Fibroblast of upper back skin (primary cell): ENCODE data around the gene ZBTB8OS.
"Not testable (repeated sequence)": the region's sequence is repeated elsewhere in the genome, so short reads cannot be mapped to it uniquely, and the experiment has no call there.

Source experiments
- DNase-seq: peaks from one replicate; pipeline ENCODE4 v3.0.0-alpha.2; 2013

Gene ZBTB8OS

GRCh38 chr1:32647308-32648134 is 2.8 kb downstream of the ZBTB8OS start:
- DNase-seq: no peak

GRCh38 chr1:32644426-32644825 is 5.9 kb downstream of the ZBTB8OS start:
- DNase-seq: no peak

GRCh38 chr1:32642292-32642827 is 8.0 kb downstream of the ZBTB8OS start:
- DNase-seq: not testable (repeated sequence)

- DNase-seq: peak; percentile 58
These were observed 10.8 kb downstream of the ZBTB8OS start for GRCh38 chr1:32639489-32640075.

GRCh38 chr1:32636914-32637645 is 13.3 kb downstream of the ZBTB8OS start:
- DNase-seq: no peak

- no peak for DNase-seq
These were observed 14.7 kb downstream of the ZBTB8OS start for GRCh38 chr1:32635508-32636277.

- no peak for DNase-seq
These were observed 17.5 kb downstream of the ZBTB8OS start for GRCh38 chr1:32632829-32633228.

GRCh38 chr1:32630173-32630572 is 20.2 kb downstream of the ZBTB8OS start:
- not testable (repeated sequence) for DNase-seq

GRCh38 chr1:32627596-32628162 is 22.7 kb downstream of the ZBTB8OS start:
- DNase-seq: no peak

- no peak for DNase-seq
These were observed 24.2 kb downstream of the ZBTB8OS start for GRCh38 chr1:32626176-32626575.

- DNase-seq: no peak
These were observed 26.6 kb downstream of the ZBTB8OS start for GRCh38 chr1:32623775-32624174.

GRCh38 chr1:32622806-32623681 is 27.3 kb downstream of the ZBTB8OS start:
- DNase-seq: no peak

GRCh38 chr1:32622205-32622604 is 28.1 kb downstream of the ZBTB8OS start:
- DNase-seq: no peak

- DNase-seq: peak; percentile 20
These were observed 30.5 kb downstream of the ZBTB8OS start for GRCh38 chr1:32619701-32620485.

GRCh38 chr1:32618673-32619221 is 31.6 kb downstream of the ZBTB8OS start:
- DNase-seq: no peak

- DNase-seq: no peak
These were observed 36.9 kb downstream of the ZBTB8OS start for GRCh38 chr1:32613472-32613871.

GRCh38 chr1:32612189-32612881 is 38.0 kb downstream of the ZBTB8OS start:
- DNase-seq: peak; percentile 71

- DNase-seq: no peak
These were observed 38.5 kb downstream of the ZBTB8OS start for GRCh38 chr1:32611859-32612188.

GRCh38 chr1:32609180-32609579 is 41.2 kb downstream of the ZBTB8OS start:
- no peak for DNase-seq
